Suprapubic skin (tissue), 4 donors: ENCODE data around the gene BCL10.

Experiments
- CTCF ChIP-seq, 2 donors: fragments of 200-600 bp in 1 of 2; fragments of 450-650 bp in 1 of 2; sonication (generic) in 1 of 2; IDR thresholded peaks; one replicate each; pipeline ENCODE4 v1.5.1; 2016 to 2019; ENCODE audit warnings: antibody characterized with exemption in 2 of 2, mild to moderate bottlenecking in 1 of 2, moderate library complexity in 1 of 2
- POLR2A ChIP-seq, 2 donors: fragments of 450-650 bp; IDR thresholded peaks; one replicate each; pipeline ENCODE4 v1.6.1; 2017; ENCODE audit warnings: antibody characterized with exemption in 2 of 2, mild to moderate bottlenecking in 2 of 2, moderate library complexity in 2 of 2
- POLR2AphosphoS5 ChIP-seq, 3 donors: sonication (generic); formaldehyde crosslinking; IDR thresholded peaks; one replicate each; pipeline ENCODE4 v1.6.1; 2017; ENCODE audit warnings: antibody characterized with exemption in 3 of 3

- no peak for TF ChIP-seq POLR2AphosphoS5 (IDR thresholded peaks at IDR 0.05)
- no peak for TF ChIP-seq CTCF (IDR thresholded peaks at IDR 0.05)
- TF ChIP-seq POLR2A (IDR thresholded peaks at IDR 0.05): no peak
Observed at GRCh38 chr1:85313888-85314696, 37.7 kb upstream of the BCL10 start.
